Cardiac septum (tissue), 1 donor: Measurements from ENCODE around the gene MAMDC2. TPM values are rescaled to one million over a fixed set of nuclear protein-coding genes. Genes with fewer than 3 reads are reported as not detected.

Experiments
- DNase-seq: peaks from one replicate; pipeline ENCODE4 v3.0.0-alpha.2; 2020; ENCODE audit warnings: low spot score
- intact Hi-C: fragments of 100-400 bp; cut with DNase I; formaldehyde crosslinking; loops from one replicate; pipeline ENCODE4 v1.14.0; 2022
- total RNA-seq: library from RNA; stranded (reverse); fragmentation: NEBNext Ultra II Directional; extraction: Animal tissue kit (Norgen Biotek cat#: 25700); gene quantifications from one replicate; pipeline ENCODE4 v1.2.1, GENCODE V29; 2021
- donor health status: DM: no; HTN: no; CAD: no.

The MAMDC2 gene
- total RNA-seq, 1 donor from 2014 or later = 3.6 TPM

GRCh38 chr9:70060148-70060882, 16.7 kb downstream of the MAMDC2 start:
- intact Hi-C loops = no loop called here
- DNase-seq = no peak

- intact Hi-C loops = no loop called here
- no peak for DNase-seq
Observed at GRCh38 chr9:70060883-70061507, 17.3 kb downstream of the MAMDC2 start.

DNA sequence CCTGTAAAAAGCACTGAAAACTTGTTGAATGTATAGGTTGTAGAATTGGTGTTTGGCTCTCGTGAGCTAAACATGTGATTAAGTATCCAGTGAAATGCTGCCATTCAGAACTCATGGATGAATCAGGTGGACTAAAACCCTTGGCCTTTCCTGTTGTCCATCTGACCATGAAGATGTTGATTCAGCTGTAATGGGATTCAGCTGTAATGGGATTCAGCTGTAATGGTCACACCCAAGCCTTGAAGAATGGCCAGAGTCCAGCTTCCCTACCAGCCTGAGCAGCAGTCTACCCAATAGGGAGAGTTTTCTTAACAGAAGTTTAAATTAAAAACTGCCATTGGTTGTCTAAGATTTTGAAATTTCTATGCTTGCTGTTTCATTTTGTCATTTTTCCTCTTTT, 18.1 kb downstream of the MAMDC2 start:
- DNase-seq = no peak
- intact Hi-C loops = no loop called here

DNA sequence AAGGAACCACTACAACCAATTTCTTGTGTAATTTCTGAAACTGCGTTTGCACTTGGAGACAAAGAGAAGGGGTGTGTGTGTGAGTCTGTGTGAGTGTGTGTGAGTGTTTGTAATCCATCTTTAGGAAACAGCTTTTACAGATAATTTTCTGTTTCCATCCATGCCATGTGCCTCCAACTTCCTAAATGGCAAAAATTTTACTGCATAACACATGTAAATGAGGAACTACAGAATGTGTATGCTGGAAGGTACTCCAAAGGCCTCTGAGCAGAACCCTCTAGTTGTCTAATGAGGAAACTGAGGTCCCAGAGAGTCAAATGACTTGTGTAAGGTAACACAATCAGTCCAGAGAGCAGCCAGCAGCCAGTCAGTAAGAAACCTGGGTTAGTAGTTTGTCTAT, 20.8 kb downstream of the MAMDC2 start:
- DNase-seq = no peak
- intact Hi-C loops = no loop called here

DNA sequence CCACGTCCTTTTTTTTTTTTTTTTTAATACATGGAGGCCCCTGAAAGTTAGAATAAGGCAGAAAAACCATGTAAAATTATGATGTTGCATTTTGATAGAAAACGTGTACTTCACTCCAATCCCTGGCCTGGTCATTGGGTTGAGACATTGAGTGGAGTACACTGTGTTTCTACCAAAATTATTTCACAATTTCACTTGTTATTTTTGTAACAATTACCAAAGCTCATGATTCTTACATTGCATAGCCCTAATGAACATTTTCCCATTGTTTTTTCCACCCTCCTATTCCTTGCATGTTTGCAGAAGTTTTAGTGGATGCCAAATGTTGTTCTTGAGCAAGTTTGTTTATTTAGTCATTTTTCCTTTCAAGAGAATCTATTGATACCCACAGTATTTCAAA, 21.9 kb downstream of the MAMDC2 start:
- intact Hi-C loops = no loop called here
- no peak for DNase-seq

GRCh38 chr9:70066418-70066817, 22.8 kb downstream of the MAMDC2 start:
- intact Hi-C loops = no loop called here
- DNase-seq = no peak

DNA sequence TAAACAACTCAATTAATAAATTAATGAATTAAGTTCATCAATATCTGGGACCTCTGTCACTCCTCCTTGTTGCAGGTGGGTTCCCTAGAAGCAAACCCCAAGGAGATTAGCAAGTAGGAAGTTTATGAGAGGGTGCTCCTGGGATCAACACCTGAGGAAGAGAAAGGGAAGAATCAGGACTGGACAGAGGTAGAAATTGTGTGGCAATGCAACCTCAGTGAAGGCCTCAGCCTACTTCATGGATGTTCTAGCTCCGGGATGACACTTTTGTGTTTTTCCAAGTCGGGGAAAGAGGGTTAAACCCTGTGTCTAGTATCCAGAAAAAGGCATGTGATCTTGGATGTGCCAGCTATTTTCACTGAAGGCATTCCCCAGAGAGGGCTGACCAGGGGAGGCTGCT, 23.2 kb downstream of the MAMDC2 start:
- DNase-seq = no peak
- intact Hi-C loops = no loop called here

DNA sequence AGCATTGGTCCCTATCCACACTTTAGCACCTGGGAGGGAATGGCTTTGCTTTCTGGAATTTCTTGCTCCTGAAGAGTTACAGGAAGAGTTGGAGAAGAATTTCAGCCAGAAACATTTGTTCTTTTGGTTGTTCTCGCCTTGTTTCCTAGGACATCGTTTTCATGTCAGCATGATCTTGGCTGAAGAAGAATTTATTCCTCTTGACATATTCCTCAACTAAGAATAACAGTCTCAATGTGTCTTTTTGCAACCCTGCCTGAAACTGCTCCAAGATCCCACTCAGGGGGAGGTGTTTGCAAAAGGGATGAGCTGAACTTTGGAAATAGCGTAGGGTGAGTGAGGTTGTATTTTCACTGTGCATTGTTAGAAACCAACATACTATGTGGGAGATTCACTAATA, 26.1 kb downstream of the MAMDC2 start:
- intact Hi-C loops = no loop called here
- no peak for DNase-seq

DNA sequence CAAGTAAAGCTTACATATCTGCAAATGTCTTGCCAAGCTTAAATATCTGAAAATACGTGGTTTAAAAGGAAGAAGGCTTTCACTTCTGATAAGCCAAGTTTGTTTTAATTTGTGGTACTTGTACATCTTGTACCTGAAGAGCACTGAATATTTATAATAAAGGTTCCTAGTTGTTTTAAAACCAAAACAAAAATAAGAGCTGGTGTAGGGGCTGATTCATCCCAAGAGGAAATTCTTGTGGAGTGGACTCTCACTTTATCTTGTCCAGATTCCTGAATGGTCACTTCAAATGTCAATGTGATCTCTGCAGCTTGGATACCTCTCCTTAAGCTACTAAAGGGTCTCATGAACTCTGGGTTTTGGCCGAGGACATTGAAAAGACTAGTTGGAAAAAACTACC, 29.5 kb downstream of the MAMDC2 start:
- intact Hi-C loops = no loop called here
- DNase-seq = no peak

DNA sequence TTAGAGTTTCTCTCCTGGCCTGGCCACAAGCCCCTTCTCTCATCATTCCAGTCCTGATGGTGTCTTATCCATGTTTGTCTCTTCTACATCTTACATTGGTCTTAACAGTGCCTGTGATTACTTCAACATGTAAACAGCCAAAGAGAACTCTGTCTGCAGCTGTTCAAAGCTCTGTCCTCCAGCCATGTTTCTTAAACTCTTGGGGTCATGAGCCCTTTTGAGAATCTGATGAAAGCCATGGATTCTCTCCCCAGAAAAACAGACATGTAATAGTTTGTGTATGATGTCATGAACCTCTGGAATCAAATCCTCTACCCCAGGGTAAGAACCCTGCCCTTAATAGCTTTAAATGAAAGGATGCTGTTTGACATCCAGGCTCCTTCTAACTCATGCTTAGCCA, 30.1 kb downstream of the MAMDC2 start:
- intact Hi-C loops = no loop called here

GRCh38 chr9:70076678-70077077, 33.0 kb downstream of the MAMDC2 start:
- DNase-seq = no peak
- intact Hi-C loops = no loop called here

More for the DNA sequence above, 30.1 kb downstream of the MAMDC2 start:
- DNase-seq = no peak

- intact Hi-C loops = no loop called here
Observed at GRCh38 chr9:70079417-70080037, 35.9 kb downstream of the MAMDC2 start.

GRCh38 chr9:70080481-70081119, 37.0 kb downstream of the MAMDC2 start:
- DNase-seq = no peak
- intact Hi-C loops = no loop called here

More at GRCh38 chr9:70079417-70080037, 35.9 kb downstream of the MAMDC2 start:
- DNase-seq = no peak

DNA sequence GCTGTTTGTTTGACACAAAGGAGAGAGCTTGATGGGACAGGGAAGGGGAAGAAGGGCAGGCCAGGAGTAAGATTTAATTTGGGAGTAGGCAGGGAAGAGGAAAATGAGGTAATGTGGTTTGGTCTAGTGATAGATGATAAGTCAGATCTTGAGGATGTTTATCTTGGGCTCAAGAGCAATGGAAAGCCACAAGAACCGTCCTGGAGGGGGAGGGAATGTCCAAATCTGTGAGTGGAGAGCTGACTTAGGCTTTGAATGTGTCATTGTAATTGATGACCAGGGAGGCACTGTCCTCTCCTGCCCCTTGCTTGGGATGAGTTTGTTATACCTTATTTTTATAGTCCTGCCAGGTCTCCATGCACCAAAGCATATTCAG, 37.5 kb downstream of the MAMDC2 start:
- intact Hi-C loops = no loop called here
- DNase-seq = no peak

- DNase-seq = no peak
- intact Hi-C loops = no loop called here
Observed at GRCh38 chr9:70083429-70083828, 39.8 kb downstream of the MAMDC2 start.

DNA sequence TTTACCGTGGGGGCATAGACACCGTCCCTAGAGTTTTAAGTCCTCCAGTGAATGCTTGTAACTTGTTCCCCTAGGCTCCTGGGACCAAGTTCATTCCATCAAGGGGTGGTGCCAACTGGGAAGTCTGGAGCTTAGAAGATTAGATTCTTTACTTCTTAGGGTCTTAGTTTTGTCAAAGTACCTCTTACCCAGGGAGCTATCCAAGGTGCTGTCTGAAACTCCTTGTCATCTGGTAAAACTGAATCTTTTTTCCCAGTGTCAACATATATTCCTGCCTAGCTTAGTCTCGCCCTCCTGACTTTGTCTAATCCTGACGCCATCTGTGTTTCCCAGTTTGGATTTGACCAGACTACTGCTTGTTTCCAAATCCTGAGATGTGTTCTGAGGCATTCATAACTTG, 41.6 kb downstream of the MAMDC2 start:
- DNase-seq = no peak
- intact Hi-C loops = no loop called here

- DNase-seq = no peak
- intact Hi-C loops = no loop called here
Observed at GRCh38 chr9:70091103-70091502, 47.5 kb downstream of the MAMDC2 start.

DNA sequence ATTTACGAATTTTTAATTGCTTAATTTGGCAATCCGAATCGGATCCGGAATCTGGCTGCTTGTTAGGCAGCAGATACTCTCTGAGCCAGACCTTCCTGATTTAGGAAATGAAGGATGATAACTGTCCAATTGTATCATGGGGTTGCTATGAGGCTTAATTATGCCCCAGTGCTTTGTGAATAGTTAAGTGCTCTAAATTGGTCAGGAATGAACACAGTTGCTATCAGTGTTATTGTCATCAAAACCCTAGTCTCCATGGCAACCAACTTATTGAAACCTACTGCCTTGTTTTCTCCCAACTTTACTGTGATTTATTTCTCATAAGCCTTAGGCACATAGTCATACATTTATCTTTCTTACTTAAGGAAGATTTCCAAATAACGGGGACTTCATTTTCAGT, 47.9 kb downstream of the MAMDC2 start:
- intact Hi-C loops = no loop called here
- no peak for DNase-seq

- intact Hi-C loops = no loop called here
- DNase-seq = no peak
Observed at GRCh38 chr9:70092190-70092589, 48.5 kb downstream of the MAMDC2 start.

DNA sequence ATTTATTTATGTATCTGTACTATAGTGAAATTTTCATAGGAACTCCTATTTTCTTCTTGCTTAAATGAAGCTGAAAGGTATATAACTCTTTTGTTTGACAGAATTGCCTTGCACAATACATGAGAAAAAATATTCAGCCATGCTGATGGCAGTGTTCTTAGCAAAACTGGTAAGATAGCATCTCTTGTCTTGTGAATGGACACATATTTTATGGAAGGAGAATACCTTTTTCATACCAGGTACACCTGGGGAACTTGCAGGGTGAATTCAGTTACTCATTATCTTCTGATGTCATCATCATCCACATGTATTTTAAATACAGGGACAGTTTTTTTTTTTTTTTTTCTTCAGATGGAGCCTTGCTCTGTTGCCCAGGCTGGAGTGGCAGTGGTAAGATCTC, 49.4 kb downstream of the MAMDC2 start:
- DNase-seq = no peak
- intact Hi-C loops = no loop called here

DNA sequence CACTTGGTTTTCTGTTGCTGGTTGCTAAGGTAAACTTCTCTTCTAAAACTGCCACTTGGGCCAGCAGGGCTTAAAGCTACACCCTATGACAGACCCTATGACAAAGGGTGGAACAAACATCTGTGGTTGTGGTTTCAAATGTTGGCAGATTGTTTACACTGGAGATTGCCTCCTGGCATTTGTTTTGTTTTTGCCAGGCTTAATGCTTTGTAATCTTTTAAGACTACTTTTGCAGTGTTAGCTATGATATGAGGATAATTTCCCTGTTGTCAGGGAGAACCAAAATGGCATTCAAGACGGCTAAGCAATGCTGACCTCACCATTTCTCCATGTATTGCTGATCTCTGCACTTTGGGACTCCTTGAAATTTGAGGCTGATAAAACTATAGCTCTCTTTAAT, 50.3 kb downstream of the MAMDC2 start:
- intact Hi-C loops = no loop called here
- DNase-seq = no peak
